ENCODE results near the gene PRICKLE2.

PRICKLE2 gene

GRCh38 chr3:64223791-64224745, 1.2 kb downstream of the PRICKLE2 start:
- FAIRE-seq (no peak), DNase-seq (ENCODE audit: extremely low spot score, insufficient read length, low read depth) (no peak)

DNA sequence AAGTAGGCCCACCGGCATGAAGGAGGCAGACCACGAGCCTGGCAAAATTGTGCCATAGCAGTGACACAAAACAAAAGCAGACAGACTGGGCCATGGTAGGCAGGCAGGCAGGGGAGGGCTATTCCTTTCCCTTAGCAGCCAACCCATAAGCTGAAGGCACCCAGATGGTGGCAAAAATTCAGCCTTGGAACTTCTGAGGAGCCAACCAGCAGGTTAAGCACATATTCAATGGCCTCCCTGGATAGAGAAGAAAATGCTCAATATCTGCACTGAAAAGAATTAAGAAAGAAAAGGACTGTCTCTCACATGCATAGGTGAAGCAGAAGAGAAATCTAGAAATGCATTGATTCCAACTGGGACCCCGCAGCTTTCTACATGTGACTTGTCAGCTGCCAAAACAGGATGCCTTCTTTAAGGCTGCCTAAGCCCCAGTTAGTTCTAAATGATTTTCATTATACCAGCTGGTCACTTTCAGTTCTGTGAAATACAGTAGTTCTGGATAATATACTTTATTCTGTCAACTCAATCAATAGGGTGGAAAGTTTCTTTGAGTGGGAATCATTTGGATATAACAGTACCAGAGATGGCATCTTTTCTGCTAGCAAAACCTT, 2.7 kb downstream of the PRICKLE2 start:
- DNase-seq (ENCODE audit: extremely low spot score, insufficient read length, low read depth), result no peak
- FAIRE-seq, result no peak

GRCh38 chr3:64221571-64222257, 3.6 kb downstream of the PRICKLE2 start:
- no peak for FAIRE-seq

DNA sequence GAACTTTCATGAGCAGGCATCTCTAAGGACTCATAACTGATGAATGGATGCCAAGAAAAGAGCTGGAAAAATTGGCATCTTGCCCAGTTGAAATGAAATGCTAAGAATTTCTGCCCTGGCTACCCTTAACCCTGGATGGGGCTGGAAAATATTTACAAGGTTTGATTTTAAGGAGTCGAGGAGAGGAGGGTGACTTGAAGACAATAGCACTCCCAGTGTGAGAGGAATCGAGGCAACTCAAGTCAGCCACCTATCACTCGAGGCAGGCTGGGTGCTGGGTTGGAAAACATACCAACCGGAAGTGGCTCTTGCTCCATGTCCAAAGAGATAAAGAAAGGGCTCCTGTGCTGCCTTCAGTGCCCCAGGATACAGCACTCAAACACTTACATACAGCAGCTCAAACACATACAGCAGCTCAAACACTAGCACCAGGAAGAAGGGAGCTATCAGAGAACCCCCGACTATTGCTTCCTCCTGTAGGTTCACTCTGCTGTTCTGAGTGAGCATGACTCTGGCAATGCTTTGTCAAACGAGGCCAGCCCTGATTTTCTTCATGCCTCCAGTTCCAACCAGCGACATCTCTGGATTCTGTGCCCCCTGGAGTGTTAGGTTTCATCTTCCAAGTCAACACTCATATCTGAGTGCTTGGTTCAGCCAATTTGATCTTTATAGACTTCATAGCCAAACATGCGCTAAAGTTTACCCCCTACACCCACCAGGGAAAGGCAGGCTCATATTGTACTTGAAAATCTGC, 4.9 kb downstream of the PRICKLE2 start:
- DNase-seq (ENCODE audit: extremely low spot score, insufficient read length, low read depth) (no peak), FAIRE-seq (no peak)

More at GRCh38 chr3:64221571-64222257, 3.6 kb downstream of the PRICKLE2 start:
- DNase-seq (ENCODE audit: extremely low spot score, insufficient read length, low read depth), result no peak

- DNase-seq (ENCODE audit: extremely low spot score, insufficient read length, low read depth) (no peak), FAIRE-seq (no peak)
Observed at GRCh38 chr3:64218746-64219145, 6.5 kb downstream of the PRICKLE2 start.

GRCh38 chr3:64218329-64218728, 6.9 kb downstream of the PRICKLE2 start:
- no peak for FAIRE-seq

DNA sequence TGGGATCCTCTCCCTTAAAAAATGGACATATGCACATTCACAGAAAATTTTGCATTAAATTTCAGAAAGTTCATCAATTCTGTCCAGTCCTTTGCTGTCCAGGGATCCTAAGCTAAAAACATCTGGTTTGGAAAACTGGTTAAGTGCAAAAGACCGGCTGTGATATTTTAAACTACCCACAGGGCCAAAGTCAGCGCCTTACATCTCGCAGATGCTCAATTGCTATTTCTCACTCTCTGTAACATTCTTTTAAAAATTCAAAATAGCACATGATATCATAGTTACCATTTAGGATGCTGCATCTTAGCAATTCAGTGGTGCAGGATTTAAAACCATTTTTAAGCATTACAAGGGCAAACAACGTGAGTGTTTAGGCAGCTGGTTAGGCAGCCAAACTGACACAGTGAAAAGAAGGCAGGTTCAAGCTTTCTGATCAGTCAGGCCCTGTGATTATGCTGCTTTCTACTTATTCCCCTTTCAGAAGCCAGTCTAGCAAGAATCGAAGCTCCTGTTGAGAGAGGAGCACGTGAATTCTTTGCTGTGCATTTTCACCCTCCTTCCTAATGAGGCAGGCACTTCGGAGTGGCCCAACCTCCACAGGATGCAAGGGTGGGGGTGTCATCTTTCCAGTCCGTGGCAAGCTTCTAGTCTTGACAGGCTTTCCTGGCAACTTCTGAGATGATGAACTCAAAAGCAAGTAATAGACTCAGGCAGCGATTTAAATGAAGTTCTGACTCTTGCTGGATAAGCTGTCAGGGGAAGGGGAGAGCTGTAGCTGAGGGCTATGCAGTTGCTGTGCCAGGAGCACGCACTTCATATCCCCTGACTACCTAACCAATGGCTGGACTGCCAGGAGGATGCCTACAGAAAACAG, 8.8 kb downstream of the PRICKLE2 start:
- FAIRE-seq, result no peak
- DNase-seq (ENCODE audit: extremely low spot score, insufficient read length, low read depth), result no peak

More at GRCh38 chr3:64218329-64218728, 6.9 kb downstream of the PRICKLE2 start:
- DNase-seq (ENCODE audit: extremely low spot score, insufficient read length, low read depth), result no peak

GRCh38 chr3:64215559-64215958, 9.7 kb downstream of the PRICKLE2 start:
- no peak for DNase-seq (ENCODE audit: extremely low spot score, insufficient read length, low read depth)

DNA sequence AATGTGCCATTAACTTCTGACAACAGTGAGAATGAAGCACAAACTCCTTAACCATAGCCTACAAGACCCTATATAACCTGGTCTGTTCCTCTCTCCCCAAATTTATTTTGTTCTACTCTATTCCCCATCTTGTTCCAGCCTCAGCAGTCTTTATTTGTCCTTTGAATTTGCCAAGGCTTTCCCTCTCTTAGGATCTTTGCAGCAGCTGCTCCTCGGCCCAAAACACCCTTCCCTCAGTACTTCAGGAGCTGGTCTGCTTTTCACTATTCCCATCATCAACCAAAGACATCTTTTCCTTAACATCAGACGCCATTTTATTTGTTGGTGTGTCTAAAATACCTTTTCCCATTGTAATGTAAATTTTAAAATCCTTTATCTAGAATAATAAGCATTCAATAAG, 10.2 kb downstream of the PRICKLE2 start:
- no peak for FAIRE-seq
- no peak for DNase-seq (ENCODE audit: extremely low spot score, insufficient read length, low read depth)

More at GRCh38 chr3:64215559-64215958, 9.7 kb downstream of the PRICKLE2 start:
- no peak for FAIRE-seq

- FAIRE-seq (no peak), DNase-seq (ENCODE audit: extremely low spot score, insufficient read length, low read depth) (no peak)
Observed at GRCh38 chr3:64214381-64215018, 10.8 kb downstream of the PRICKLE2 start.

GRCh38 chr3:64213962-64214379, 11.3 kb downstream of the PRICKLE2 start:
- FAIRE-seq (no peak), DNase-seq (ENCODE audit: extremely low spot score, insufficient read length, low read depth) (no peak)

DNA sequence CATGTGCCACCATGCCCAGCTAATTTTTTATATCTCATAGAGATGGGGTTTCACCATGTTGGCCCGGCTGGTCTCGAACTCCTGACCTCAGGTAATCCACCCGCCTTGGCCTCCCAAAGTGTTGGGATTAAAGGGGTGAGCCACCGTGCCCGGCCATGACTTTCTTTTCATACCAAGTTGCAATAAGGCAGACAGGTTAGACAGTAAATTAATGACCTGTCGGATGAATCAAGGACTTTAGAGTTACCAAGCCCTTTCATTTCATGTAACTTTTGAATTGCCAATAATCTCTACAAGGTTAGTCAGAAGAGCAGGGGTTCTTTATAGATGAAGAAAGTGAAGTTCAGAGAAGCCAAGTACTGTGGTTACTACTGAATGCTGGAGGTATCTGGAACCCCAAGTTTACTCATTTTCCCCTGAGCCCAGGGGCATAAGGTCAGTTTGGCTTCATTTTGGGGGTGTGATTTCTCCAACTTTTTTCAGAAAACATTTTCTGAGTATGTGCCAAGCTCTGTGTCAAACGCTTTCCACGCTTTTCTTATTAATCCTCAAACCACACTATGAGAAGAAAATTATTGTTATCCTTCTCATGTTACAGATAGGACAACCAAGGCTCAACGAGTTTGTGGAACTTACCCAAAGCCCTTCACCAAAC, 11.9 kb downstream of the PRICKLE2 start:
- FAIRE-seq (no peak), DNase-seq (ENCODE audit: extremely low spot score, insufficient read length, low read depth) (no peak)

GRCh38 chr3:64209866-64210621, 15.2 kb downstream of the PRICKLE2 start:
- DNase-seq (ENCODE audit: extremely low spot score, insufficient read length, low read depth) (no peak), FAIRE-seq (no peak)

GRCh38 chr3:64207289-64208080, 17.8 kb downstream of the PRICKLE2 start:
- FAIRE-seq (no peak), DNase-seq (ENCODE audit: extremely low spot score, insufficient read length, low read depth) (no peak)

- DNase-seq (ENCODE audit: extremely low spot score, insufficient read length, low read depth) (no peak), FAIRE-seq (no peak)
Observed at GRCh38 chr3:64203969-64204908, 21.0 kb downstream of the PRICKLE2 start.

DNA sequence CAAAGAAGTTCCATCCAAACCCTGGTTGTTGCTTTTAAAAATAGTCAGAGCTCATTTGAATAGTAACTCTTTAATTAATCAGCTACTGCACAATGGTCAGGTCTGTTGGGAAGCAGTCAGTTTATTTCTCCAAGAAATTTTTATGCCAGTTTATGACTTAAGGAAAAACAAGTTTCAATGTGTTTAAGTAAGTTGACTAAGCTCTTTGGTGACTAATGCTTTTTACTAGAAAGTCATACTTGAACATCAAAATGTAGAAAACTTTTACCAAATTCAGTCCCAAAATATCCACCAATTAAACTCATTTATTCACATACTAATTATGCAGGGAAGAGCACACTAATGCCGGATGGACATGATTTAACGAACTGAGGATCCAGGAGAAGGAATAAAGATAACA, 22.1 kb downstream of the PRICKLE2 start:
- no peak for FAIRE-seq
- no peak for DNase-seq (ENCODE audit: extremely low spot score, insufficient read length, low read depth)

All from GM18507 (cell line).